ENCODE data around the gene ARHGAP10. TPM values are rescaled to one million over a fixed set of nuclear protein-coding genes. Genes with fewer than 3 reads are reported as not detected.
A peak's percentile ranks its signal among the peaks of the same experiment; 100 is the strongest.

ARHGAP10 gene
- total and polyA plus RNA-seq, 10 of the 15 experiments (the other 5 are each of a cell fraction or from before 2014, with no cell fraction given): 1.3 to 25.8 (median 17.2) TPM

DNA sequence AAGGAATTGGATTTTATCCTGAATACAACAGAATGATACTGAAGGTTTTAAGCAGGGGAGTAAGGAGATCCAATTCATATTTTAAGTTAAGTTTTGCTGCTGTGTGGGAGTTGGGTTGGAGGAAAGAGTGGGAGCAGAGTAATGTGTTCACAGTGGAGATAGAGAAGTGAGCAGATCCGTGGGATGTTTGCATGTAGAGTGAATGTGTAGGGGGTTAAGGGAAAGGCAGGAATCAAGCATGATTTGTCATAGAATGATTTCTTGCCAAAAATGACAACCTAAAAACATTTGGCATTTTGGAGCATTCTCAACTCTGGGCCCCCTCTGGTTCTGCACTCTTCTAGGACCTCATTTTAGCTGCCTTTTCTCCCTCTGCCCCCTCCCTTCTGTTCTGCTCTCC lies 76.6 kb downstream of the ARHGAP10 start:
- CTCF ChIA-PET: interaction anchor here (0.6 to 1.5 kb wide), 5 partner anchors 11 to 645 kb away, joined by 3 to 4 read pairs (median 4); no protein-coding TSS in a partner anchor
- ATAC-seq: peak; percentile 37

DNA sequence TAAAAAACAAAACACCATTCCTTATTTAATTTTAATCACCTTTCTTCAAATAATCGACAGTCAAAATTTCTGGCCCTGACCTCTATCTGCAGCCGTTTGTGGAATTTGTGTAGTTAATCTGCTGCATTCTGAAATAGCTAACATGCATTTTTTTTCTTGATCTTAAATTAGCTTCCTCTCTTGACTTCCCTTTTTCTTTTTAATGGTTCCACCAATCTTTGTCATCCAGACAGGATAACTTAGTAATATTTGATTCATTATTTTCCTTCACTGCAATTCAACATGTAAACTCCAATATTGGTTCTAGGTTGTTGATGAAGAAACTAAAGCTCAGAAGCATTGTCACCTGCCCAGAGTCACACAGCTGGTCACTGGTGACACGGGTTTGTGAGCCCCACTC lies 77.3 kb downstream of the ARHGAP10 start:
- ChIA-PET SMC1A (ENCODE audit: uncharacterized antibody, unreplicated experiment) (interaction anchor here (0.9 to 2.6 kb wide), 8 partner anchors 12 to 168 kb away, joined by 3 to 11 read pairs (median 5); no protein-coding TSS in a partner anchor), RAD21 (ENCODE audit: unreplicated experiment) (interaction anchor here (1.3 to 1.7 kb wide), 2 partner anchors 15 to 36 kb away, joined by 5 read pairs; no protein-coding TSS in a partner anchor), POLR2A (interaction anchor here (0.5 to 2.2 kb wide), 4 partner anchors 12 to 99 kb away, joined by 4 to 8 read pairs (median 6); no protein-coding TSS in a partner anchor), CTCF (interaction anchor here (0.6 to 1.6 kb wide), 9 partner anchors 10 to 646 kb away, joined by 3 to 4 read pairs (median 4); partner anchors contain the start of gene ARHGAP10)
- Histone ChIP-seq H2AFZ (ENCODE audit: control insufficient read depth, low read depth, low read length) (no peak overlapping the region), H3K79me2 (ENCODE audit: control insufficient read depth, insufficient read depth, low read length) (peaks cover 48% of the 10 kb centered on the region), H3K27me3 (replicated peaks in 1 of 2; ENCODE audit: control insufficient read depth in 2 of 2, insufficient read depth in 2 of 2, low read length in 1 of 2) (no peaks in the 10 kb centered on the region), H3K9me3 (replicated peaks; ENCODE audit: control insufficient read depth, insufficient read depth, low read length) (no peaks in the 10 kb centered on the region), H3K4me1 (ENCODE audit: control insufficient read depth, insufficient read depth, low read length) (peaks cover 7% of the 10 kb centered on the region), H3K9ac (ENCODE audit: control insufficient read depth, insufficient read depth, low read length) (no peak overlapping the region), H3K27ac (ENCODE audit: control insufficient read depth, insufficient read depth) (no peak overlapping the region), H3K4me3 (no peak overlapping the region), H3K36me3 (ENCODE audit: control insufficient read depth in 2 of 2, insufficient read depth in 2 of 2, low read length in 1 of 2) (0 out of 4 replicates have a peak, but pooled peaks cover 0 to 3% of the 10 kb centered on the region in 2 experiments), H3K4me2 (ENCODE audit: control insufficient read depth, insufficient read depth) (no peak overlapping the region; the same call in 1 of the 2 replicates), H4K20me1 (ENCODE audit: control insufficient read depth, insufficient read depth) (no peaks in the 10 kb centered on the region)
- TF ChIP-seq TCF3 (IDR thresholded peaks at IDR 0.05; ENCODE audit: borderline replicate concordance, insufficient read depth, low read depth, low read length): no peak
- TF ChIP-seq SREBF1 (IDR thresholded peaks at IDR 0.05; ENCODE audit: low read length): no peak
- no peak for TF ChIP-seq TAF1 (IDR thresholded peaks at IDR 0.05; ENCODE audit: borderline replicate concordance, low read depth, low read length)
- TF ChIP-seq ATF7 (IDR thresholded peaks at IDR 0.05; ENCODE audit: low read depth): no peak
- TF ChIP-seq SPI1 (IDR thresholded peaks at IDR 0.05; ENCODE audit: borderline replicate concordance, insufficient read depth, low read depth, low read length): peak; percentile 21; the same call in 1 of the 2 replicates
- TF ChIP-seq NR2C1 (IDR thresholded peaks at IDR 0.05): no peak
- BruUV-seq (replicated peaks): no TSS peak
- FAIRE-seq (no peak), DNase-seq (ENCODE audit: low read depth, low spot score) (no peak), ATAC-seq (peak; percentile 32; the same call in 1 of the 3 replicates)
- 2% methylated on average over 3 of the region's 3 CpGs for WGBS (ENCODE audit: insufficient coverage, insufficient replicate concordance, low lambda C conversion rate, missing lambda C conversion rate)
- in situ Hi-C loops (cut with MboI) (no loop called here), intact Hi-C loops (cut with micrococcal nuclease; ENCODE audit: unreplicated experiment) (no loop called here)

More for the DNA sequence above, 76.6 kb downstream of the ARHGAP10 start:
- DNase-seq (ENCODE audit: low read depth, low spot score) (no peak), FAIRE-seq (no peak)
- RAD21 ChIA-PET (ENCODE audit: unreplicated experiment): interaction anchor here (1.3 to 1.4 kb wide), 2 partner anchors 14 to 74 kb away, joined by 4 to 5 read pairs; no protein-coding TSS in a partner anchor
- peaks cover 7% of the 10 kb centered on the region for H3K4me1 ChIP-seq (ENCODE audit: control insufficient read depth, insufficient read depth, low read length)
- 31% methylated on average over 1 of the region's 1 CpG for WGBS (ENCODE audit: insufficient coverage, insufficient replicate concordance, low lambda C conversion rate, missing lambda C conversion rate)
- no peaks in the 10 kb centered on the region for H4K20me1 ChIP-seq (ENCODE audit: control insufficient read depth, insufficient read depth)
- POLR2A ChIA-PET: interaction anchor here (0.6 to 2.2 kb wide), 3 partner anchors 13 to 1458 kb away, joined by 3 to 8 read pairs (median 4); no protein-coding TSS in a partner anchor
- H3K27ac ChIP-seq (ENCODE audit: control insufficient read depth, insufficient read depth): peak overlapping the region; percentile 6; the same call in 1 of the 2 replicates
- H3K9ac ChIP-seq (ENCODE audit: control insufficient read depth, insufficient read depth, low read length): no peak overlapping the region
- H2AFZ ChIP-seq (ENCODE audit: control insufficient read depth, low read depth, low read length): no peak overlapping the region
- H3K79me2 ChIP-seq (ENCODE audit: control insufficient read depth, insufficient read depth, low read length): peaks cover 51% of the 10 kb centered on the region
- intact Hi-C loops (cut with micrococcal nuclease; ENCODE audit: unreplicated experiment) (no loop called here), in situ Hi-C loops (cut with MboI) (no loop called here)
- 0 out of 4 replicates have a peak, but pooled peaks cover 0 to 3% of the 10 kb centered on the region in 2 experiments for H3K36me3 ChIP-seq (ENCODE audit: control insufficient read depth in 2 of 2, insufficient read depth in 2 of 2, low read length in 1 of 2)
- H3K4me2 ChIP-seq (ENCODE audit: control insufficient read depth, insufficient read depth): peak overlapping the region; percentile 7; the same call in 1 of the 2 replicates
- BruUV-seq (replicated peaks): no TSS peak
- H3K4me3 ChIP-seq: no peak overlapping the region
- no peaks in the 10 kb centered on the region for H3K27me3 ChIP-seq (replicated peaks in 1 of 2; ENCODE audit: control insufficient read depth in 2 of 2, insufficient read depth in 2 of 2, low read length in 1 of 2)
- SMC1A ChIA-PET (ENCODE audit: uncharacterized antibody, unreplicated experiment): interaction anchor here (0.9 to 2.6 kb wide), 6 partner anchors 13 to 58 kb away, joined by 3 to 11 read pairs (median 6); no protein-coding TSS in a partner anchor
- H3K9me3 ChIP-seq (replicated peaks; ENCODE audit: control insufficient read depth, insufficient read depth, low read length): no peaks in the 10 kb centered on the region
- TF ChIP-seq IKZF1 (conservative IDR thresholded peaks at IDR 0.05) (no peak), ZNF217 (IDR thresholded peaks at IDR 0.05) (no peak), SREBF1 (IDR thresholded peaks at IDR 0.05; ENCODE audit: low read length) (no peak), FOXK2 (IDR thresholded peaks at IDR 0.05) (no peak), SPI1 (IDR thresholded peaks at IDR 0.05; ENCODE audit: borderline replicate concordance, insufficient read depth, low read depth, low read length) (peak; percentile 64), EGR1 (IDR thresholded peaks at IDR 0.05; ENCODE audit: borderline replicate concordance in 1 of 2, low read depth in 2 of 2, low read length in 2 of 2) (peak in 1 of 2 experiments; percentile 28; a peak in 1 of 3 replicates), TCF7 (IDR thresholded peaks at IDR 0.05; ENCODE audit: borderline replicate concordance) (no peak), NRF1 (conservative IDR thresholded peaks at IDR 0.05; ENCODE audit: low read depth, low read length) (no peak), RUNX3 (IDR thresholded peaks at IDR 0.05; ENCODE audit: low read length) (peak; percentile 15; the same call in 1 of the 2 replicates)

Measured in GM12878 (cell line).